IMR-90 (cell line): ENCODE measurements around the gene TSPEAR. TPM values are rescaled to one million over a fixed set of nuclear protein-coding genes. Genes with fewer than 3 reads are reported as not detected.

Source experiments
- ATAC-seq: fragments of 200-7000 bp; cut with Tn5 transposase; 2 replicates; pipeline ENCODE4 v1.9.1; 2020; ENCODE audit warnings: low read depth, mild to moderate bottlenecking, moderate library complexity
- BruUV-seq: library from RNA; stranded (reverse); fragments of 400-500 nt; replicated peaks from 2 replicates; lab custom pipeline; 2021; lab: Mats Ljungman, UMichigan
- CTCF ChIA-PET: fragments of 300-600 bp; formaldehyde crosslinking; extraction: SDS; loops from one replicate; lab custom pipeline; 2021; ENCODE audit warnings: antibody characterized with exemption; lab: Yijun Ruan, JAX
- POLR2A ChIA-PET: fragments of 300-600 bp; sonication (Branson Sonifier 250); formaldehyde crosslinking; loops from one replicate; lab custom pipeline; 2022; ENCODE audit warnings: antibody characterized with exemption; ENCODE audit not compliant: unreplicated experiment; lab: Charles Lee
- DNase-seq: peaks from one replicate; pipeline ENCODE4 v3.0.0; 2013
- H2AFZ ChIP-seq: replicated peaks from 2 replicates; pipeline ENCODE3; 2013; ENCODE audit warnings: low read length, mild to moderate bottlenecking; ENCODE audit not compliant: poor library complexity
- H2AK5ac ChIP-seq: 2 replicates; pipeline ENCODE4 v1.6.1; 2013; ENCODE audit warnings: low read depth, low read length, inconsistent platforms
- H2AK9ac ChIP-seq: replicated peaks from 2 replicates; pipeline ENCODE3; 2013; ENCODE audit warnings: mild to moderate bottlenecking, low read depth, low read length, moderate library complexity; ENCODE audit not compliant: poor library complexity
- H2BK120ac ChIP-seq: 2 replicates; pipeline ENCODE4 v1.6.1; 2013; ENCODE audit warnings: low read depth, low read length, inconsistent platforms
- H2BK15ac ChIP-seq: 3 replicates; pipeline ENCODE4 v1.6.1; 2013; ENCODE audit warnings: low read depth, low read length, inconsistent platforms
- H2BK20ac ChIP-seq: 2 replicates; pipeline ENCODE4 v1.6.1; 2013; ENCODE audit warnings: low read depth, mild to moderate bottlenecking, inconsistent platforms, low read length, moderate library complexity
- H2BK5ac ChIP-seq: 2 replicates; pipeline ENCODE4 v1.6.1; 2013; ENCODE audit warnings: mild to moderate bottlenecking, low read depth, low read length, inconsistent platforms; ENCODE audit not compliant: poor library complexity, severe bottlenecking
- H3K14ac ChIP-seq: replicated peaks from 2 replicates; pipeline ENCODE4 v1.6.1; 2013; ENCODE audit warnings: low read depth, low read length, inconsistent platforms
- H3K18ac ChIP-seq: 2 replicates; pipeline ENCODE4 v1.6.1; 2013; ENCODE audit warnings: low read depth, low read length, control low read depth
- H3K23ac ChIP-seq: 2 replicates; pipeline ENCODE4 v1.6.1; 2013; ENCODE audit warnings: low read depth, low read length, inconsistent platforms
- H3K27ac ChIP-seq: 2 replicates; pipeline ENCODE4 v1.5.1; 2013; ENCODE audit warnings: mild to moderate bottlenecking, control low read depth, low read length; ENCODE audit not compliant: insufficient read depth
- H3K27me3 ChIP-seq: 2 replicates; pipeline ENCODE4 v1.6.1; 2013; ENCODE audit warnings: low read length; ENCODE audit not compliant: control insufficient read depth, insufficient read depth
- H3K36me3 ChIP-seq: 2 replicates; pipeline ENCODE4 v1.6.1; 2013; ENCODE audit warnings: low read length, mixed read lengths; ENCODE audit not compliant: control insufficient read depth, insufficient read depth
- H3K4ac ChIP-seq: 2 replicates; pipeline ENCODE4 v1.6.1; 2013; ENCODE audit warnings: low read depth, low read length, inconsistent platforms
- H3K4me1 ChIP-seq: 2 replicates; pipeline ENCODE4 v1.6.1; 2013; ENCODE audit warnings: low read length, mixed read lengths; ENCODE audit not compliant: control insufficient read depth, insufficient read depth
- H3K4me2 ChIP-seq: 2 replicates; pipeline ENCODE4 v1.6.1; 2013; ENCODE audit warnings: low read depth, mild to moderate bottlenecking, control low read depth, low read length, moderate library complexity
- H3K4me3 ChIP-seq: 2 replicates; pipeline ENCODE4 v1.5.1; 2013; ENCODE audit warnings: low read depth, mild to moderate bottlenecking, control low read depth, low read length, moderate library complexity; ENCODE audit not compliant: insufficient read depth
- H3K56ac ChIP-seq: 2 replicates; pipeline ENCODE4 v1.6.1; 2013; ENCODE audit warnings: low read length, inconsistent platforms; ENCODE audit not compliant: insufficient read depth; ENCODE audit errors: extremely low read depth
- H3K79me1 ChIP-seq, 2 experiments: 2 replicates each; pipeline ENCODE4 v1.6.1; 2013; ENCODE audit warnings: low read length in 2 of 2, inconsistent platforms in 1 of 2, low read depth in 1 of 2
- H3K9ac ChIP-seq: 2 replicates; pipeline ENCODE4 v1.6.1; 2013; ENCODE audit warnings: low read depth, low read length, control low read depth
- H3K9me1 ChIP-seq: 2 replicates; pipeline ENCODE4 v1.6.1; 2013; ENCODE audit warnings: low read length, inconsistent platforms; ENCODE audit not compliant: insufficient read depth
- H3K9me3 ChIP-seq: 2 replicates; pipeline ENCODE4 v1.6.1; 2013; ENCODE audit warnings: low read length; ENCODE audit not compliant: control insufficient read depth, insufficient read depth
- H4K20me1 ChIP-seq: 2 replicates; pipeline ENCODE4 v1.6.1; 2013; ENCODE audit warnings: low read length, inconsistent platforms; ENCODE audit not compliant: insufficient read depth
- H4K5ac ChIP-seq: 2 replicates; pipeline ENCODE4 v1.6.1; 2013; ENCODE audit warnings: mild to moderate bottlenecking, low read depth, low read length, control low read depth
- H4K8ac ChIP-seq, 2 experiments: 2 replicates each; pipeline ENCODE4 v1.6.1; 2013; ENCODE audit warnings: low read depth in 2 of 2, low read length in 2 of 2, control low read depth in 1 of 2, inconsistent platforms in 1 of 2
- H4K91ac ChIP-seq: 2 replicates; pipeline ENCODE4 v1.6.1; 2013; ENCODE audit warnings: low read depth, low read length, inconsistent platforms; ENCODE audit not compliant: insufficient read depth
- BHLHE40 ChIP-seq: fragments of 150-350 bp; IDR thresholded peaks from 2 replicates; pipeline ENCODE4 v1.6.1; 2016; ENCODE audit warnings: mild to moderate bottlenecking, low read depth, low read length
- CEBPB ChIP-seq: IDR thresholded peaks from 2 replicates; pipeline ENCODE4 v1.6.1; 2012; ENCODE audit warnings: low read depth, low read length, improper control_type of control experiment
- CHD1 ChIP-seq: IDR thresholded peaks from 2 replicates; pipeline ENCODE4 v1.6.1; 2012; ENCODE audit warnings: low read depth, low read length, improper control_type of control experiment
- CTCF ChIP-seq: conservative IDR thresholded peaks from 2 replicates; pipeline ENCODE4 v1.5.1; 2012; ENCODE audit warnings: mild to moderate bottlenecking, low read depth, low read length, improper control_type of control experiment
- ELK1 ChIP-seq: fragments of 150-350 bp; IDR thresholded peaks from 2 replicates; pipeline ENCODE4 v1.6.1; 2016; ENCODE audit warnings: low read depth, mild to moderate bottlenecking, low read length, moderate library complexity, borderline replicate concordance
- FOS ChIP-seq: fragments of 150-350 bp; IDR thresholded peaks from 2 replicates; pipeline ENCODE4 v1.6.1; 2016; ENCODE audit warnings: low read depth, low read length
- MAFK ChIP-seq: IDR thresholded peaks from 2 replicates; pipeline ENCODE4 v1.6.1; 2012; ENCODE audit warnings: low read depth, low read length, improper control_type of control experiment
- MAZ ChIP-seq: IDR thresholded peaks from 2 replicates; pipeline ENCODE4 v1.6.1; 2012; ENCODE audit warnings: low read depth, mild to moderate bottlenecking, low read length, improper control_type of control experiment, moderate library complexity, borderline replicate concordance
- MXI1 ChIP-seq: IDR thresholded peaks from 2 replicates; pipeline ENCODE4 v1.6.1; 2012; ENCODE audit warnings: low read depth, mild to moderate bottlenecking, low read length, moderate library complexity, borderline replicate concordance
- NFE2L2 ChIP-seq: fragments of 150-350 bp; IDR thresholded peaks from 2 replicates; pipeline ENCODE4 v1.6.1; 2016; ENCODE audit warnings: low read depth, mild to moderate bottlenecking, low read length
- POLR2A ChIP-seq: IDR thresholded peaks from 2 replicates; pipeline ENCODE4 v1.6.1; 2012; ENCODE audit warnings: mild to moderate bottlenecking, low read depth, low read length
- RAD21 ChIP-seq: IDR thresholded peaks from 2 replicates; pipeline ENCODE4 v1.6.1; 2012; ENCODE audit warnings: low read length, improper control_type of control experiment
- RCOR1 ChIP-seq: IDR thresholded peaks from 2 replicates; pipeline ENCODE4 v1.6.1; 2012; ENCODE audit warnings: mild to moderate bottlenecking, low read length, improper control_type of control experiment; ENCODE audit not compliant: insufficient replicate concordance
- RFX5 ChIP-seq: IDR thresholded peaks from 2 replicates; pipeline ENCODE4 v1.8.0; 2012; ENCODE audit warnings: low read depth, mild to moderate bottlenecking, low read length, moderate library complexity
- SMC3 ChIP-seq: fragments of 150-350 bp; IDR thresholded peaks from 2 replicates; pipeline ENCODE4 v1.6.1; 2016; ENCODE audit warnings: low read depth, mild to moderate bottlenecking, antibody characterized with exemption, low read length, moderate library complexity
- USF2 ChIP-seq: fragments of 150-350 bp; IDR thresholded peaks from 2 replicates; pipeline ENCODE4 v1.6.1; 2017; ENCODE audit warnings: mild to moderate bottlenecking, antibody characterized with exemption, low read length, low read depth
- WGBS, 2 experiments: methylation state at CpG; one replicate each; pipeline versions ENCODE4 v1.1.5 to v1.1.7; 2013; ENCODE audit warnings: missing lambda C conversion rate in 2 of 2; ENCODE audit not compliant: insufficient read length in 1 of 2; ENCODE audit errors: extremely low coverage in 2 of 2; 5-methylcytosine and 5-hydroxymethylcytosine counted together
- dilution Hi-C: fragments of 300-500 bp; cut with HindIII; formaldehyde crosslinking; loops from one replicate; pipeline ENCODE4 v1.14.3; 2018; ENCODE audit warnings: low sequenced_read_pairs; ENCODE audit not compliant: unreplicated experiment
- in situ Hi-C: fragments of 300-500 bp; cut with MboI; formaldehyde crosslinking; loops from 3 replicates; pipeline ENCODE4 v1.14.3; 2019; ENCODE audit warnings: low sequenced_read_pairs, inconsistent platforms, mixed read lengths
- intact Hi-C: fragments of 100-400 bp; cut with micrococcal nuclease; formaldehyde crosslinking; loops from 2 replicates; pipeline ENCODE4 v1.10.0; 2022
- polyA plus RNA-seq, 3 experiments: library from polyadenylated mRNA; depleted of rRNA; stranded (reverse); fragments of >200 nt; gene quantifications; 2 replicates each; pipeline ENCODE4 v1.2.3, GENCODE V29; 2012; ENCODE audit warnings: low replicate concordance in 1 of 3
- total RNA-seq: library from RNA; depleted of rRNA; stranded (reverse); fragments of >200 nt; gene quantifications from 2 replicates; pipeline ENCODE4 v1.2.3, GENCODE V29; 2012

TSPEAR gene
- total and polyA plus RNA-seq, 2 of the 4 experiments (the other 2 are of a cell fraction): not detected

- Histone ChIP-seq H3K9me1 (no peaks in the 10 kb centered on the region), H3K4ac (no peak overlapping the region), H4K5ac (no peak overlapping the region), H2BK5ac (no peak overlapping the region), H3K18ac (no peak overlapping the region), H3K27me3 (peaks cover 23% of the 10 kb centered on the region), H3K79me1 (no peaks in the 10 kb centered on the region), H4K20me1 (no peaks in the 10 kb centered on the region), H3K9ac (no peak overlapping the region), H2BK20ac (no peak overlapping the region), H2BK15ac (no peak overlapping the region), H3K56ac (no peak overlapping the region), H2AFZ (no peak overlapping the region), H3K4me1 (no peaks in the 10 kb centered on the region), H3K27ac (no peak overlapping the region), H3K36me3 (no peaks in the 10 kb centered on the region), H3K4me3 (no peak overlapping the region), H2AK5ac (no peak overlapping the region), H3K14ac (no peak overlapping the region), H4K8ac (no peak overlapping the region), H3K23ac (no peak overlapping the region), H2AK9ac (no peak overlapping the region), H3K9me3 (no peaks in the 10 kb centered on the region), H3K4me2 (no peak overlapping the region), H2BK120ac (no peak overlapping the region), H4K91ac (no peak overlapping the region)
- DNase-seq (no peak), ATAC-seq (no peak)
- no peak for TF ChIP-seq MXI1
- TF ChIP-seq RFX5: no peak
- no peak for TF ChIP-seq BHLHE40
- TF ChIP-seq CHD1: no peak
- no peak for TF ChIP-seq ELK1
- no peak for TF ChIP-seq RCOR1
- TF ChIP-seq FOS: no peak
- no peak for TF ChIP-seq CTCF
- no peak for TF ChIP-seq NFE2L2
- TF ChIP-seq SMC3: no peak
- no peak for TF ChIP-seq RAD21
- no peak for TF ChIP-seq USF2
- no peak for TF ChIP-seq POLR2A
- TF ChIP-seq MAZ: no peak
- TF ChIP-seq CEBPB: no peak
- no peak for TF ChIP-seq MAFK
- intact Hi-C loops: no loop called here
- no CpG with 5 or more reads among the region's 7 CpGs for WGBS, 2 experiments
- ChIA-PET POLR2A (no interaction called here), CTCF (no interaction called here)
- BruUV-seq: no TSS peak
- dilution Hi-C loops: no loop called here
- in situ Hi-C loops: no loop called here
Measured at GRCh38 chr21:44730028-44730395, 18.6 kb upstream of the TSPEAR start.
